ENCODE data around the gene ACE.
"Not testable (repeated sequence)": the region's sequence is repeated elsewhere in the genome, so short reads cannot be mapped to it uniquely, and the experiment has no call there.

The ACE gene

GRCh38 chr17:63445065-63445464, 31.8 kb upstream of the ACE start:
- no peak for DNase-seq

- peak; percentile 31 for DNase-seq
Measured at GRCh38 chr17:63445571-63445953, 31.3 kb upstream of the ACE start.

GRCh38 chr17:63445954-63446752, 30.7 kb upstream of the ACE start, which contains the start of gene CYB561:
CYB561 (minus strand) TSS chr17:63446306; CDS start chr17:63437547, 8,759 bp downstream.
- DNase-seq = peak; percentile 43

- peak; percentile 71 for DNase-seq
Measured at GRCh38 chr17:63446753-63447470, 29.9 kb upstream of the ACE start.

DNA sequence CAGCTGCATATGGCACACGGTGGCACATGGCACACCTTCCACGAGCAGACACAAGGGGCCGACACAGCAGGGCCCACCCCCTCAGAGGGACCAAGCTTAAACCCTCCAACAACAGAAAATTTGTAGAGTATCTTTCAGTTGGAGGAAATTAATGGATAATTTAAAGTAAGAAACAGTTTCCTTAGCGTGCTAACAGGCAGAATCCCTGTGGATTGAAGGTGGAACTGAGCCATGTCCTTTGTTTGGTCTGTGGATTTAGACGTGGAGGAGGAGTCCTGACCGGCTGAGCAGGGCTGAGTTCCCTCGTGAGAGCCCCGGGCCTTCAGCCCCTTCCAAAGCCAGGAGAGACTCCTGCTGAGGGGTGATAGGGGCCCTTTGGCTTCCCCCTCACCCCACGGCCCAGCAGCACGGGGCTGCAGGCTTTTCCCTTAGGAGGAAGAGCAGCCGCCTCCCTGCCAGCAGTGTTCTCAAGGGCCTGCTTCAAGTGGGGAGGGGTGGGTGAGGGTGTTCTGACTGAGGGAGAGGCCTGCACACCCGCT, 29.3 kb upstream of the ACE start:
- DNase-seq = no peak

DNA sequence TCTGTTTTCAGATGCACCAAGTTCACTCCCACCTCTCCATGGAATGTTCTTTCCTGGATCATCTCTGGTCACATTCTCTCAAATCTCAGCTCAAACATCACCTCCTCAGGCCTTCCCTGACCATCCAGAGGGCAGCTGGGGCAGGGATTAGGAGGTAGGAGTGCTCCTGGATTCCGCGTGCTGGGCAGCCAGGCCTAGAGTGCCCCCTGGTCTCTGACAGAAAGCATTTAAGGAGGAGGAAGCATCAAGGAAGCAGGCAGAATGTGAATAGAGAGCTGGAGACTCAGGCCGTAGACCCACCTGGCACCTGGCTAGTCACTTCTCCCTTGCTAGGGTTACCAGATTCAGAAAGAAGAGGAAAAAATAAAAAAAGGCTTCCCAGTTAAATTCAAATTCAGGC, 28.2 kb upstream of the ACE start:
- no peak for DNase-seq

GRCh38 chr17:63450551-63450950, 26.3 kb upstream of the ACE start:
- no peak for DNase-seq

DNA sequence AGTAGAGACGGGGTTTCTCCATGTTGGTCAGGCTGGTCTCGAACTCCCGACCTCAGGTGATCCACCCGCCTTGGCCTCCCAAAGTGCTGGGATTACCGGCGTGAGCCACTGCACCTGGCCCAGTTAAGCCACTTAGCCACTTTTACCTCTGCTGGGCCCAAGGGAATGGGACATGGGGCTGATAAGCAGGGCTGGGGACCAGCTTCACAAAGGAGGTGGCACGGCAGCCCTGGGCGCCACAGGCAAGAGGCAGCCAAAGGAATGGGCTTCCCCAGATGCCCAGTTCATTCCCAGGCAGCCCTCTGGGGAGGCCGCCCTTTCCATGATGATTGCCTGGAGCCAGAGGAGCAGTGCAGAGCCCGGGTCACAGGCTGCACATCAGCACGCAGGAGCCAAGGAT, 25.7 kb upstream of the ACE start:
- DNase-seq = no peak

DNA sequence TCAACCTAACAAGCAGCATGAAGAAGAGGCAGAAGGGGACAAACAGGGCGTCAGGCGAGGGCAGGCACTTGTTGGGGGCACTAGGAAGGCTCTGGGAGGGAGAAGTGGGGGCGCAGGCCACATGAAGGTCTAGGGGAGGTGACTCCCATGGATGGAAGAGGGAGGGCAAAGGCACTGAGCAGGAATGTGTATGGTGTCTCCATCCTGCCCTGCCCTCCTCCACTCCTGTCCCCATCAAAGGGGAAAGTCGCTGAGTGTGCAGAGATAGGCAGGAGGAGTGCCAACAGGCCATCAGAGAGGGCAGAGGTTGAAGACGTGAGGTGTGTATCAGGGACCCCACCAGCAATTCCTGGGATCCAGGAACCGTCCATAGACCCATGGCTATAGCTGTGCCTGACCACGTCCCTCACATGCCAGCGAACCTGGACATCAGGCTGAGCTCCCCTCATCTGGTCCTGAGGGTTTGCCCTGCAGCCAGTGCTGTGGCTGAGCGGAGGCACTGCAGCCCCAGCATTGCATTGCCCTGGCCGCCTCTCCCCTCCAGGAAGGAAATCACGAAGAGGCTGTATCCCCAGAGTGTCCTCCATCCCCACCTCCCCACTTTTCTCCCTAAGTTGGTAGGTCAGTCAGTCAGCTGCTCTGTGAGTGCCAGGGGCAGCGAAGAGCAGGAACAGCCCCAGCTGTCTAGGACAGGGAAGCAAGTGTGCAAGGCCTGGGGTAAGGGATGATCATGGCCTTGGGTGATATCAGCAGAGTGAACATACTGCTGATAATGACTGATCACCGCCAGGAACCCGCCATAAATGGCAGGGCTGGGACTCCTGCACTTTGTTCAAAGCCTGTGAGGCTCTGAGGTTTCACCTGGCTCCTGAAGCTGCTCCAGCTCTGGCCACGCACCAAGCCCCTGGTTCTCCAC, 24.6 kb upstream of the ACE start:
- DNase-seq = no peak

DNA sequence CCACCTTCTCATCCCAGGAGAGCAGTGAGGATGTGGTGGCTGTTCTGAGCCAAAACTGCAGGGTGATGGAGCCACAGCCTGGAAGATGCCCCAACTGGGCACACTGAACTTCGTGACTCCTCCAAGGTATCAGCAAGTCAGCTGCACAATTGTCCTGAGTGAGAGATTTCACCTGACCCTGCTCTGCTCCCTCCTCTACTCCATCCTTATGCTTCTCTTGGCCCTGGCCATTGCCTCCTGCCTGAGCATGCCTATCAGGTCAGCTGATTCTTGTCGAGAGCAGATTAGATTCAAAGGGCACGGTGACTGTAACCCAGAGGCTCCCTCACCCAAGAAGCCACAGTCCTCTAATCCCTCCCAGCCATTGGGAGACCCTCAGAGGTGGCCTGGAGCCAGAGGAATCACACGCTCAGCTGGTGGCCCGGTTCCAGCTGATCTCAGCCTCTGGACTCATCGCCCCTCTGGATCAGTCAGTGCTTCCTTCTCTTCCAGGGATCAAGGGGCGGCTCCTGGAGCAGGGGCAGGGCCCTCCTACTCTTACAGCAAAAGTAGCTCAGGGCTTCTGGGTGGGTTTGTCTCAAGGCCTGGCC, 23.8 kb upstream of the ACE start:
- DNase-seq = no peak

GRCh38 chr17:63454357-63454756, 22.5 kb upstream of the ACE start:
- not testable (repeated sequence) for DNase-seq

- DNase-seq = no peak
Measured at GRCh38 chr17:63454915-63455314, 21.9 kb upstream of the ACE start.

DNA sequence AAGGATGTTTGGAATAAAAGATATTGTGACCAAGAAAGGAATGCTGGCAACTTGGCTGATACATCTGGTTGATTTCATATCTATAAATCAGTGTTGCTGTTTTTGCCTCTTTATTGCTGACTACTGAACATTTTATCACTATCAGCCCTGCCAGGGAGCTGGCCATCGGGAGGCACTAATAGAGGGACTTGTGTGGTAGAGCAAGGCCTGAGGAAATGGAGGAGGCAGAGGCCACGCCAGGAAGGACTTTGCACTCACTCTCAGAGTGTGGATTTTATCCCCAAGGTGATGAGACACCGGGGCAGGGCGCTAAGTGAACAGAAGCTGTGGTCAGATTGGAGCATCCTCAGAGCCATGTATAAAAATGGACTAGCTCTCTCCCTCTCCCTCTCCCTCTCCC, 21.4 kb upstream of the ACE start:
- DNase-seq = no peak

GRCh38 chr17:63458478-63458877, 18.4 kb upstream of the ACE start:
- DNase-seq = no peak

DNA sequence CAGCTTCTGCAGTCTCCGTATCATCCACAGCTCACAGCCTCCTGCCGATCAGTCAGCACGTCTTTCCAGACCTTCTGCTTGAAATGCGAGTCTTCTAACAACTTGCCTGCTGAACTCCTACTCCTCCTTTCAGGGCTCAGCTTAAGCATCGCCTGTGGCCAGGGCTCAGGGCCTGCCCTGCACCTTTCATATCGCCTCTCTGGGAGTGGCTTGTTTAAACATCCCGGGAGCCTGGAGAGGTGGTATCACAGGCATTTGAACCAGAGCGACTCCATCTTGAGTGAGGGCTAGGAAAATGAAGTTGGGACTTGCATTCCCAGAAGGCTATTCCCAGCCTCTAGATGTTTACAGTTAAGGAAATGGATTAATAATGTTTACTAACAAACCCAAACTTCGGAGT, 16.8 kb upstream of the ACE start:
- no peak for DNase-seq

DNA sequence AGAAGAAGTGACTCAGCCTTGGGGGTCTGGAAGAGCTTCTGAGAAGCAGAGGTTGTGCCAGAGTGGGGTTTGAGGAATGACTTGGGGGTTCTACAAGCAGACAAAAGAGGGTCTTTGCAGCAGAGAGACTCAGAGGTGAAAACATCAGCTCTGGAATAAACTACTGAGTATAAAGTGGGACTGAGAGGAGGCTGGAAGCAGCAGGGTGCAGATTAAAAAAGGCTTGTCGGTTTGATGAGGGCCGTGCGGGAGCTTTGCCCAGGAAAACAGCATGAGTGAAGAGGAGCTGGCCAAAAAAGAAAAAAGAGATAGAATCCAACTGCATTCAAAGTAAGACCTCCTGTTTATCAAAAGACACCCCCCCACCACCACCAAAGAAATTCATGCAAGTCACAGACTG, 13.1 kb upstream of the ACE start:
- no peak for DNase-seq

DNA sequence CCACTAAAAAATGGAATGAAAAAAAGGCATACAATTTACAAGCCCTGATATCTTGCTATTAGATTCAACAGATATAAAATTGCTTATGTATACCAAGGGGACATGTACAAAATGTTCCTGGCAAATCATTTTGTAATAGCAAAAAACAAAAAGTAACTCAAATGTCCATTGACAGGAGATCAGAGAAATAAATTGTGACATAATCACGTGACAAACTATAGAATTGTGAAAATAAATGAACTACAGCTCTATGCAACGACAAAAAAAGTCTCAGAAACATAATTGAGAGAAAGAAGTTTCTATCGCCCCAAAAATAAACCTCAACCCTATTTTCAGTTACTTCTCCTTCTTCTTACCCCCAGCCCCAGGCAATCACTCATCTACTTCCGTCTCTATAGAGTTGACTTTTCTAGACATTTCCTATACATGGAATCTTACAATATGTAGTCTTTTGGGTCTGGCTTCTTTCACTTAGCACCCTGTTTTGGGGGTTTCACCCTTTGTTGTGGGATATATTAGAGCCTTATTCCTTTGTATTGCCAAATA, 12.1 kb upstream of the ACE start:
- DNase-seq = no peak

- DNase-seq = not testable (repeated sequence)
Measured at GRCh38 chr17:63468099-63468498, 8.8 kb upstream of the ACE start.

DNA sequence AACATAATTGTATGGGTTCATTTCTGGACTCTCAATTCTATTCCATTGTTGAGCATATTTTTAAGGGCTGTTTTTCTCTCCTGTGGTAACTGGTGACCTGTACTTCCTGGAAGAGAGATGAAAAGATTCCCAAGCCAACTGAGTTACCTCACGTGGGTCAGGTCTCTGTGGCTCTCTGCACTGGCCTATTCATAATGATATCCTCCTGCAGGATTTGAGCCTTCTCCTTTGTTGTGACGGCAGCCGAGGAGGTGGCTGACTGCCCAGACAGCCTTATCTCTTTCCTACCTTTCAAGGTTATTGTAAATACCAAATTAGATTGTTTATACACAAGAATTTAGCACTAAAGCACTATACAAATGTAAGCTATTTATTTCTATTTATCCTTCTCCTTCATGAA, 2.7 kb upstream of the ACE start:
- peak; percentile 70 for DNase-seq

GRCh38 chr17:63474586-63475460, 2.0 kb upstream of the ACE start:
- no peak for DNase-seq

Data from DMS153 (cell line).